ENCODE data around the gene SRGAP3.
A peak's percentile ranks its signal among the peaks of the same experiment; 100 is the strongest.

Gene SRGAP3

DNA sequence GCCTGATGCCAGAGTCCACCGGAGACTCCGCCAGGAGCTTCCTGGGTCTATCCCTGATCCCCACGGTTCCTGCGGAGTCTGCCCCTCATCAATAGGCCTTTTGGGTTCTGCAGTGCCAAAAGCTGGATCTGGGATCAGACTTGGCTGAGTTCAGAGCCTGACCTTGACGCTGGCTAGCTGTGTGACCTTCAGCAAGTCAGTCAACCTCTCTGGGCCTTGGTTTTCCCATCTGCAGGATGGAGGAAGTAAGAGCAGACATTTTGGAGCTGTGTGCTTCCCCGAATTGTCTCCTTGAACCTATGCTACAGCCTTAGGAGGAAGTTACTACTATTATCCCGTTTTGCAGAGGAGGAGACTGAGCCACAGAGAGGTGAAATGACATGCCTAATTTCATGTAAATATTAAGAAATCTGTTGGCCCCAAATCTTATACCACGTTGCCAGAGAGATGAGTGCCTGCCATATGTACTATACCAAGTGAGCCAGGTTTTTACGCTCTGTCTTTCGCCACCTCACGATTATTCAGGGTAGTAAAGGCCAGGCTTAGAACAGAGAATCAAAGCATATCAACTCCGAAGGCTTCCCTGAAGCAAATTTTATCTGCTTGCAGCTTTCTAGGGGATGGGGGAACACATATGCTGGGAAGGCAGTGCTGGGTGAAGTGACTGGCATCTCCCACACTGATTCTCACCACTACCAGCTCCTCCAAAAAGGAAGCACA lies 112.5 kb downstream of the SRGAP3 start:
- Histone ChIP-seq H3K4me1 (ENCODE audit: control insufficient read depth in 1 of 2, insufficient read depth in 2 of 2, low read length in 2 of 2) (peaks cover 0 to 16% of the 10 kb centered on the region in 2 donors), H3K36me3 (ENCODE audit: control insufficient read depth in 1 of 2, insufficient read depth in 2 of 2, low read length in 2 of 2) (peaks cover 0 to 4% of the 10 kb centered on the region in 2 donors), H3K9me3 (ENCODE audit: control insufficient read depth in 1 of 2, low read length in 2 of 2) (peaks cover 0 to 7% of the 10 kb centered on the region in 2 donors), H3K27me3 (ENCODE audit: low read depth, low read length) (no peaks in the 10 kb centered on the region), H3K4me3 (ENCODE audit: low read depth in 1 of 2, low read length in 2 of 2) (peak overlapping the region in 1 of 2 donors; percentile 39), H3K27ac (ENCODE audit: low read length) (no peak overlapping the region)

DNA sequence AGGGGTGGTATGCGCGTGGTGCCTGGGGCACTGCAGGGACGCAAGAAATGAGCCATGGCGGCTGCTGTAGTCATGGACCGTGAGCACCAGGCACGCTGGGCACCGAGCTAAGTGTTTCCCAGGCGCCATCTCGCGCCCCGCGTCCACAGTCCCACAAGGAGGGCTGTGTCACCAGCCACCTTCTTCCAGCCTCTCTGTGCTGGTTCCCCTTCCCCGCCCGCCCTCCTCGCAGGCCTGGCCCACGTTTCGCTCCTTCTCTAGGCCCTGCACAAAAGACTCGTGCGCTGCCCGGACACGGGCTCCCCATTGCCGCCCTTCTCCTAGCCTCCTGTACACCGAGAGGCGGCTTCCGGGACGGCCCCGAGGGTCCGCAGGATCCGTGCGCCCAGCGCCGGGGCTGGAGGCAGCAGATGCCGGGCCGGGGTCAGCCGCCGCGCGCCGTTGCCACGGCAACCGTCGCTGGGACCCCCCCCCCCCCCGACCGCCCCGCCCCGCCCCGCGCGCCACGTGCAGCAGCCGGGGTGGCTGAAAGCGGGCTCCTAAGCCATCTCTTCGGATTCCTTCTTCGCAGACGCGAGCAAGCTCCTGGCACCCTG lies 113.4 kb downstream of the SRGAP3 start:
- H3K36me3 ChIP-seq (ENCODE audit: control insufficient read depth in 1 of 2, insufficient read depth in 2 of 2, low read length in 2 of 2) = peaks cover 0 to 4% of the 10 kb centered on the region in 2 donors
- no peaks in the 10 kb centered on the region for H3K27me3 ChIP-seq (ENCODE audit: low read depth, low read length)
- H3K4me3 ChIP-seq (ENCODE audit: low read depth in 1 of 2, low read length in 2 of 2) = peak overlapping the region; percentile 34 to 39
- H3K9me3 ChIP-seq (ENCODE audit: control insufficient read depth in 1 of 2, low read length in 2 of 2) = peaks cover 0 to 7% of the 10 kb centered on the region in 2 donors
- peaks cover 0 to 7% of the 10 kb centered on the region in 2 donors for H3K4me1 ChIP-seq (ENCODE audit: control insufficient read depth in 1 of 2, insufficient read depth in 2 of 2, low read length in 2 of 2)
- no peak overlapping the region for H3K27ac ChIP-seq (ENCODE audit: low read length)

DNA sequence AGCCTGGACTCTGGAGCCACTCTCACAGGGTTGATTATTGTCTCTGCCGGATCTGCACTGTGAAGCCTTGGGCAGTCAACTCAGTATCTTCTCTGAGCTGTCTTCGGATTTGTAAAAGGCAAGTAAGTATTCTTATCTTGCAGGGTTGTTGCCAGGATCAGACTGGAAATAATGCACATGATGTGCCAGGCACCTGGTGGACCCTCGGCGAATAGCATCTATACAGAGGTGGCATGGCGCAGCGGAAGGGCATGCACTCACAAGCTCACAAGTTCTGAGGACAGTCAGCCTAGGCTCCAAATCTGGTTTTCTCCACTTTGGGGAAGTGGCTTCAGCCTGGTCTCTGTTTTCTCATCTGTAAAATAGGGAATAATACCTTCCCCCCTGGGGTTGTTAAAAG lies 113.9 kb downstream of the SRGAP3 start:
- H3K9me3 ChIP-seq (ENCODE audit: control insufficient read depth in 1 of 2, low read length in 2 of 2) = peaks cover 0 to 7% of the 10 kb centered on the region in 2 donors
- no peaks in the 10 kb centered on the region for H3K27me3 ChIP-seq (ENCODE audit: low read depth, low read length)
- H3K4me3 ChIP-seq (ENCODE audit: low read depth in 1 of 2, low read length in 2 of 2) = peak overlapping the region in 1 of 2 donors; percentile 34
- peaks cover 0 to 5% of the 10 kb centered on the region in 2 donors for H3K4me1 ChIP-seq (ENCODE audit: control insufficient read depth in 1 of 2, insufficient read depth in 2 of 2, low read length in 2 of 2)
- peaks cover 0 to 4% of the 10 kb centered on the region in 2 donors for H3K36me3 ChIP-seq (ENCODE audit: control insufficient read depth in 1 of 2, insufficient read depth in 2 of 2, low read length in 2 of 2)
- no peak overlapping the region for H3K27ac ChIP-seq (ENCODE audit: low read length)

DNA sequence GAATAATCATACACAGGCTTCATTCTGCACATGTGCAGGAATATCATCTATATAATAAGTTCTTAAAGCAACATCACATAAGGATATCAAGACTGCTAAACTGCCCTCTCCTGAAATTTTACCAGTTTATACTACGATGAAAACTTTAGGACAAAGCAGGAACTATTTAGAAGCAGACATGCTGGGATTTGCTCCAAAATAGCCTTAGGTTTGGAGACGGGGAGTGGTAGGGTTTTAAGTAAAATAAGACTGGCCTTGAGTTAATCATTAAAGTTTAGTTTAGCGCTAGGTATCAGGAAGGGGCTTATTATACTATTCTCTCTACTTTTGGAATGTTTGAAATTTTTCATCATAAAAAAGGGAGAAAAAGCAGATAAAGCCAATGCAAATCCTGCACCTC lies 115.8 kb downstream of the SRGAP3 start:
- no peak overlapping the region for H3K4me3 ChIP-seq (ENCODE audit: low read depth in 1 of 2, low read length in 2 of 2)
- H3K9me3 ChIP-seq (ENCODE audit: control insufficient read depth in 1 of 2, low read length in 2 of 2) = no peaks in the 10 kb centered on the region
- no peaks in the 10 kb centered on the region for H3K27me3 ChIP-seq (ENCODE audit: low read depth, low read length)
- H3K27ac ChIP-seq (ENCODE audit: low read length) = no peak overlapping the region
- H3K4me1 ChIP-seq (ENCODE audit: control insufficient read depth in 1 of 2, insufficient read depth in 2 of 2, low read length in 2 of 2) = peaks cover 0 to 5% of the 10 kb centered on the region in 2 donors
- H3K36me3 ChIP-seq (ENCODE audit: control insufficient read depth in 1 of 2, insufficient read depth in 2 of 2, low read length in 2 of 2) = no peaks in the 10 kb centered on the region

- Histone ChIP-seq H3K36me3 (ENCODE audit: control insufficient read depth in 1 of 2, insufficient read depth in 2 of 2, low read length in 2 of 2) (no peaks in the 10 kb centered on the region), H3K4me3 (ENCODE audit: low read depth in 1 of 2, low read length in 2 of 2) (no peak overlapping the region), H3K27me3 (ENCODE audit: low read depth, low read length) (no peaks in the 10 kb centered on the region), H3K9me3 (ENCODE audit: control insufficient read depth in 1 of 2, low read length in 2 of 2) (no peaks in the 10 kb centered on the region), H3K27ac (ENCODE audit: low read length) (no peak overlapping the region), H3K4me1 (ENCODE audit: control insufficient read depth in 1 of 2, insufficient read depth in 2 of 2, low read length in 2 of 2) (no peaks in the 10 kb centered on the region)
These were observed 118.8 kb downstream of the SRGAP3 start for GRCh38 chr3:9130345-9131305.

- Histone ChIP-seq H3K27ac (ENCODE audit: low read length) (no peak overlapping the region), H3K9me3 (ENCODE audit: control insufficient read depth in 1 of 2, low read length in 2 of 2) (no peaks in the 10 kb centered on the region), H3K4me1 (ENCODE audit: control insufficient read depth in 1 of 2, insufficient read depth in 2 of 2, low read length in 2 of 2) (no peaks in the 10 kb centered on the region), H3K4me3 (ENCODE audit: low read depth in 1 of 2, low read length in 2 of 2) (no peak overlapping the region), H3K36me3 (ENCODE audit: control insufficient read depth in 1 of 2, insufficient read depth in 2 of 2, low read length in 2 of 2) (no peaks in the 10 kb centered on the region), H3K27me3 (ENCODE audit: low read depth, low read length) (no peaks in the 10 kb centered on the region)
These were observed 120.1 kb downstream of the SRGAP3 start for GRCh38 chr3:9129365-9129764.

DNA sequence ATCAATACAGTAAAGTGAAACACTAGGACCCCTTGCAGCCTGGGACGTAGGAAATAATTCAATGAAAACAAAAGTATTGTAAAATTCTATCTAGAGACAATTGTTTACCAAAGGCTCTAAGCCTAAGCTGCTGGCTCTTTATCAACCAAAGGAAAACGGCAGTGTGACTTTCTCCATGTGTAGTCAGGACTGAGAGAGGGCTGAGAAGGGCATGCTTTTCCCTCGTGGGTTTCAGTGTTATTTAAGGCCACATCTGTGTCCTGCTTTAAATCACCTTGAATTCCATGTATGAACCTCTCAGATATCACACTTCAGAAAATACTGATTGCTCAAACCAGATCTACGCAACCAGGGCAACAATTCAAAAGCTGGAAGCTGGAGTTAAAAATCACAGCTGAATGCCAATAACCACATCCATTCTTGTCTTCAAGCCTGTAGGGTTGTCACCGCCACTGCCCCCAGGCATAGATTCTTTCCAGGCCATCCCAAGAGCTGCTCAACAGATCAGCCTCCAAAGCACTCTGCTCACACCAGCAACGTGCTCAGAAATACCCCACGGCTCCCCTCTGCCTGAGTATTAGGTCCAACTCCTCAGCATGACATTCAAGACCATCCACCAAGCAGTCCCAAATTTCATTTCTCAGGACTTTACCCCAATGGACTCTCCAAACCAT lies 124.0 kb downstream of the SRGAP3 start:
- Histone ChIP-seq H3K4me1 (ENCODE audit: control insufficient read depth in 1 of 2, insufficient read depth in 2 of 2, low read length in 2 of 2) (no peaks in the 10 kb centered on the region), H3K9me3 (ENCODE audit: control insufficient read depth in 1 of 2, low read length in 2 of 2) (no peaks in the 10 kb centered on the region), H3K4me3 (ENCODE audit: low read depth in 1 of 2, low read length in 2 of 2) (no peak overlapping the region), H3K27ac (ENCODE audit: low read length) (no peak overlapping the region), H3K27me3 (ENCODE audit: low read depth, low read length) (no peaks in the 10 kb centered on the region), H3K36me3 (ENCODE audit: control insufficient read depth in 1 of 2, insufficient read depth in 2 of 2, low read length in 2 of 2) (no peaks in the 10 kb centered on the region)

DNA sequence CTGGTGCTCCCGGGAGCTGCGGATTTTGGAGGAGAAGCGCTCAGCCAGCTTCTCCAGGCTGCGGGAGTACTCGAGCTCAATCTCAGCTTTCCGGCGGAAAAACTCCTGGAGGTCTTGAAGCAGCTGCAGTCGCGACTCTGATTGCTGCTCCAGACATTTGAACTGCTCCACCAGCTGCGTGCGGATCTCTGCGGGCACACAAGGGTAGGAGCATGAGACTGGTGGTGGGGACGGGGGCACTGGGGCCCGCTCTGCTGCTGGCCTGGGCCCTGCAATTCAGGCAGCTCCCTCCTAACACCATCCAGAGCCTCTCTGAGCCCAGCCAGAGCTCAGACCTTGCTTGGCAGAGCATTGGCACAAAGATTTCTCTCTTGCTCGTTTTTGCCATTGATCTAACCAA lies 124.7 kb downstream of the SRGAP3 start:
- Histone ChIP-seq H3K27me3 (ENCODE audit: low read depth, low read length) (no peaks in the 10 kb centered on the region), H3K4me1 (ENCODE audit: control insufficient read depth in 1 of 2, insufficient read depth in 2 of 2, low read length in 2 of 2) (no peaks in the 10 kb centered on the region), H3K4me3 (ENCODE audit: low read depth in 1 of 2, low read length in 2 of 2) (no peak overlapping the region), H3K36me3 (ENCODE audit: control insufficient read depth in 1 of 2, insufficient read depth in 2 of 2, low read length in 2 of 2) (no peaks in the 10 kb centered on the region), H3K27ac (ENCODE audit: low read length) (no peak overlapping the region), H3K9me3 (ENCODE audit: control insufficient read depth in 1 of 2, low read length in 2 of 2) (no peaks in the 10 kb centered on the region)

DNA sequence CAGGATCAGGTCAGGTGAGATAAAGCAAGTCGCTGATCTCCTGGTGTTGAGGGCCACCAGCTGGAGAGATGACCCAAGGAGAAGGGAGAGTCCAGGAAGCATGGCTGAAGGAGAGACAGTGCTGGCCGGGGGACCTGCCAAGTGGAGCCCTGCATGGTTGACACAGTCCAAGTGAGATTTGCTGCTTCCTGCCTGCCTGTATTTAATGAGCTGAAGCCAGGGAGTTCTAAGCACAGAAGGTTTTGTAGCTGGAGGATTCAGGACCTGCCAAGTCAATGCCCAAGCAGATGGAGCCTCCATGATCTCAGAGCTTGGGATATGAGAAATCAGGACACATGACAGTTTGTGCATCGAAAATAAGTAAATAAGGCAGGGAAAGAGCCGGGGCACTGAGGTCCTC lies 125.6 kb downstream of the SRGAP3 start:
- Histone ChIP-seq H3K9me3 (ENCODE audit: control insufficient read depth in 1 of 2, low read length in 2 of 2) (no peaks in the 10 kb centered on the region), H3K27me3 (ENCODE audit: low read depth, low read length) (no peaks in the 10 kb centered on the region), H3K4me1 (ENCODE audit: control insufficient read depth in 1 of 2, insufficient read depth in 2 of 2, low read length in 2 of 2) (no peaks in the 10 kb centered on the region), H3K27ac (ENCODE audit: low read length) (no peak overlapping the region), H3K36me3 (ENCODE audit: control insufficient read depth in 1 of 2, insufficient read depth in 2 of 2, low read length in 2 of 2) (no peaks in the 10 kb centered on the region), H3K4me3 (ENCODE audit: low read depth in 1 of 2, low read length in 2 of 2) (no peak overlapping the region)

DNA sequence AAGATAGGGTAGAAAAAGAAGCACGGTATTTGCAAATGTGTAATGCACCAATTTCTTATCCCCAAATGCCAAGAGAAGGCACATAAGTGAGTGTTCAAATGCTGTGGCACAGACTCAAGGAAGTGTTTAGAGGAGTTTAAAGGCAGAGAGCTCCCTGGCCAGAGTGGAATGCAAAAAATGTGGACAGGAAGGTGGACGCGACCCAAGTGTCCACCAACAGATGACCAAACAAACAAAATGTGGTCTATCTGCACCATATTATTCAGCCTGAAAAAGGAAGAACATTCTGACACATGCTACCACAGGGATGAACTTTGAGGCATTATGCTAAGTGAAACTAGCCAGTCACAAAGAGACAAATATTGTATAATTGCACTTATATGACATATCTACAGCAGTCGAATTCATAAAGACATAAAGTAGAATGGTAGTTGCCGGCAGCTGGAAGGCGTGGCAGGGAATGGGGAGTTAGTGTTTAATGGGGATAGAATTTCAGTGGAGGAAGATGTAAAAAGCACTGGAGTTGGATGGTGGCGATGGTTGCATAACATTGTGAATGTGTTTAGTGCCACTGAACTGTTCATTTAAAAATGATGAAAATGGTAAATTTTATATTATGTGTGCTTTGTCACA lies 126.6 kb downstream of the SRGAP3 start:
- no peak overlapping the region for H3K4me3 ChIP-seq (ENCODE audit: low read depth in 1 of 2, low read length in 2 of 2)
- no peaks in the 10 kb centered on the region for H3K9me3 ChIP-seq (ENCODE audit: control insufficient read depth in 1 of 2, low read length in 2 of 2)
- H3K27me3 ChIP-seq (ENCODE audit: low read depth, low read length) = no peaks in the 10 kb centered on the region

More for the DNA sequence above, 126.6 kb downstream of the SRGAP3 start:
- H3K36me3 ChIP-seq (ENCODE audit: control insufficient read depth in 1 of 2, insufficient read depth in 2 of 2, low read length in 2 of 2) = no peaks in the 10 kb centered on the region
- no peak overlapping the region for H3K27ac ChIP-seq (ENCODE audit: low read length)
- no peaks in the 10 kb centered on the region for H3K4me1 ChIP-seq (ENCODE audit: control insufficient read depth in 1 of 2, insufficient read depth in 2 of 2, low read length in 2 of 2)

Measured in muscle layer of duodenum (tissue), 2 donors.